GM19328 (cell line): ENCODE results near the gene ASF1A.

ENCODE experiments used
- ATAC-seq: cut with Tn5 transposase; IDR thresholded peaks from one replicate; pipeline ENCODE4 v1.9.1; 2021; ENCODE audit warnings: mild to moderate bottlenecking, moderate library complexity; ENCODE audit not compliant: unreplicated experiment

Gene ASF1A

DNA sequence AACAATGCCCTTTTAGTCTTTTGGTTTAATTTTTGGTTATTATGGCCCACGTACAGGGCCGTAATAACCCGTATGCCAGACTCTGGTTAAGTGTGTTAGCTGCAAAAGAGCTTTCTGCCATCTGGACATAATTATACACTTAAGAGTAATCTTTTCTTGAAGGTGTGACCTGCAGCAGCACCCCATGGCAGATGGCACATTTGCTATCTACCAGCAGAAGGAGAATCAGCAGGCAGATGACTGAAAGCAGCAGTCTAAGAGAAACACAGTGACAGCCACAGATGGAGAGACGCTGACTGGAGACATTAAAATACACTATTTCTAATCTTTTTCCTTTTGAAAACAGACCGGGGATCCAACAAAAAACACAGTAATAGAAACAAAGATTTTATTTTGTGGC, 18.7 kb downstream of the ASF1A start:
- ATAC-seq, result no peak

DNA sequence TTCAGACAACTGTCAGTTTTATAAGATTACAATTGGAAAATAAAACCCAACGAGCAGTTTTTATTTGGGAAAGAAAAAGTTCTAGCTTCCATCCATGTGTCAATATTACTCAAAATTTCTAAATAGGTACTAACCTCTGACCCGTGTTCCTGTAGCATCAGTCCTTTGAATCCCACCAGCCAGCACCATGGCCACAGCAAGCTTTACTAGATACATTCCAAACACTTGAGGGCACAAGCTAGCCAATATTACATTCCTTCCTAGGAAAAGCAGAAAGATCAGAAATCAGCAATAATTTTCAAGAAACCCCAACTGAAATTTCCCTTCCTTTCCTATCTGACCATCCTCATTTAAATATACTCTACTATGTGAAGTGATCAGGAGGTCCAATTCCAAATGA, 19.2 kb downstream of the ASF1A start:
- ATAC-seq, result no peak

DNA sequence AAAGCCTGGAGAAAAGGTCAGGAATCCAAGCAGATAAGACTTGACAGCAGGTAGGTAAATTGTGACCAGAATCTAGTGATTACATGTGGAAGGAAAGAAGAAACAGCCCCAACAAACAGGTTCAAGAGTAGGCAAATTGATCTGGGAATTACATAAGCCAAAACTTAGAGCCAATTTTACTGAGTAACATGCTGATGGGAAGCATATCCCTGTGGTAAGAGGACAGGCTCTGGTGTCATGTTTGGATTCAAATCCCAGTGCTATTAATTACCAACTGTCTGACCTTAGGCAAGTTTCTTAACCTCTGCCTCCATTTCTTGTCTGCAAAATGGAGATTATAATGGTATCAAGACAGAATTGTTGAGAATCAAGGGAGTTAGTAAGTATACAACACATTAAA, 20.6 kb downstream of the ASF1A start:
- no peak for ATAC-seq

DNA sequence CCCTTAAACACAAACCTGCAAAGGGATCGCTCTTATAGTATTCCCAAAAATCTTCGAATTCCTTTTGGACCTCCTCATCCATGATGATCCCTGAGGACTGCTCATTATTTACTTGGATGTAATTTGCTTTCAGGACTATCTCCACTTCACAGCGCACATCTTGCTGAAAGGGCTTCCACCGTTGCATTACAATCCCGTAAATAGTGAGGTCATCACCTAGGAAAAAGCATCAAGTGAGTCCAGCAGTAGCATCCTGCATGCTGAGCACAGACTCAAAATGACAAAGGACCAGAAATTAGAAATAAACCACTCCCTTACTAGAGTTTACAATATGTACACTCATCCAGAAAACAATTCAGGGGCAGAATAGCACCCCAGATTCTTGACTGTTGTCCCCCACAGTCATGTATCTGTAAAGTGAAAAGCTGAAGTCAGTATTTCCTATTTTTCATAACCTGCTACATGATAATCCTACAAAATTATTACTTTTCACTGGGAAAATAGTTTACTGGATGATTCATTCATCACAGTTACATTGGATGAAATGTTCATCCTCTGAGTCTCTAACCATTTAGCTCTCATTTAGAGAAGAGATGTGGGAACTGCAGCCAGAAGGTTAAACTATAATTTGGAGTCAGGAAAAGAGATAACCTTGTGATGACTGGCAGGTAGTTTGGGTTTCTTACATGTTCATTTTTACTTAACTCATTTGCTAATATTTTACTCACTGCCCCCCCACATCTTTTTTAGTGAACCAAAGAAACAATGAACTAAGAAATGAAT, 23.8 kb downstream of the ASF1A start:
- no peak for ATAC-seq

DNA sequence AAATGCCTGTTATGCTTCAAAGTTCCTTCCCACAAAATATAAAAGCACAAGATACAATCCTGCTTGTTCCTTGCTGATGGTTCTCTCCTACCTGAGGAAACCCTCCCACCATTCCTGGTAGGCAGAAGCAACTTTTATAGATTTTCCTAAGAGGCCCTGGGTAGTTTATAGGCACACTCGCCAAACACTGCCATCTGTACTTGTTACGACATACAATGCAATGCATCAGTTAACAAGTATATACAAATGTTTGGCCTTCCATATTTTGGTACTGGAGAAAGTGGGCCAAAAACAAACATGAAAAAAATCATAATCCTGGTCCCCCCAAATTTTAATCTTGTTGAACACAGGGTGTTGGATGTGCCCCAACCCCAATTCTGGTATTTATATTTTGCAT, 24.4 kb downstream of the ASF1A start:
- no peak for ATAC-seq

DNA sequence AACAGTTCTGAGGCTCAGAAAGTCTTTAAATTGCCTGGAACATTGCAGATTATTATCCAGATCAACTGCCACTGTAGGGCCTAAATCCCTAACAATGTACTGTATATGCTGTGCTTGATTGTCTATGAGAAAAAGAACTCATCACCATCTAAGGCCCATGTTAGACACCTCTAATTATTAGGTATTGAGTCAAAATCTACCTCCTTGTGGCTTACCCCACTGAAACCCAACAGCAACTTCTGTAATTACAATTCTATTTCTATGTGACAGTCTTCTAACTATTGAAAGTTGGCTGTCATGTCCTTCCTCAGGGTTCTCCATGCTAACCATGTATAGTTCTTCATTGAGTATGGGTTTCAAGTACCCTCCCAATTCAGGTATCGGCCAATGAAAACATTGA, 27.1 kb downstream of the ASF1A start:
- ATAC-seq, result no peak

DNA sequence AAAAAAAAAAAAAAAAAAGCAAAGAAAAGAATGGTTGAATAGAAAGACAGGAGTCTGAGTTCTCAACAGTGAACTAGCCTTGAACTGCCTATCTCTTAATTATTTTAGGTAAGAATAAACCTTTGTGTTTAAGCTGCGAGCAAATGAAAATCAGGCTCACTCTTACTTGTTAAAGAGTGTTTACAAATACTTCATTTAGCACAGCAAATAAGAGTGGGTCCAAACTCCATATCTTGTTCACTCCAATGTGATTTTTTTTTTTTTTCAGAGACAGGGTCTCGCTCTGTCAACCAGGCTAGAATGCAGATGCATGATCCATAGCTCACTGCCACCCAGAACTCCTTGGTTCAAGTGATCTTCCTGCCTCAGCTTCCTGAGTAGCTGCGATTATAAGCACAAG, 29.1 kb downstream of the ASF1A start:
- no peak for ATAC-seq

DNA sequence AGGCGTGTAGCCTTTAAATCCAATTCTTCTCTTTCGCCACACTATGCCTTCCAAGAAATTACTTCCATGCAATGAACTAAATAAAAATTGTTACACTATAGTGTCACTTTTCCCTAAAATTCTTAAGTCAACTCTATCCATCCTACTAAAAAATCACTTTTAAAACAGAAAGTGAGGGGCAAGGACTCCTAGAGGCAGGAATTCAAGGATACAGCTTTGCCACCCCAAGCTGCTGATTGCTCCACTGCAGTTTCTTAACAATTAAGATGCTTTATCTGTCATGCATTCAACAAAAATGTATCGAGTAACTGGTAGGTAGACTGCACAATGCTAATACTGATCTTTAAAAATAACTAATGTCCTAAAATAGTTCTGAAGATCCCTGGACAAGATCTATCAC, 36.7 kb downstream of the ASF1A start:
- ATAC-seq, result no peak

DNA sequence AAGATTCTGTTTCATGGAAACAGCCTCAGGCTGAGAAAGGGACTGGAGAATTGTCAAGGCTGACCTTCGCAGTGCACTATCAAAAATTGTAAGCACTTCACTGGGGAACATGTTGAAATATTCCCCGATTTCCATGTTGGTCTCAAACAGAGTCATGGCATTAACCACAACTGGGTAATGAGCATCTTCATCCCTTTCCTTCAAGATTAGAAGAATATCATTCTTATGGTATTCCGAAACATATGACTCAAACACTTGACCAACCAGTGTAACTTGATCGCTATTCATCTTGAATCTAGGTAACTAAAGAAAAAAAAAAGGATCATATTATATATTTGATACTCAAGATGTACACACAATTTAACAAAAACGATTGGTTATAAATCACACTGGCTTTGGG, 37.5 kb downstream of the ASF1A start:
- no peak for ATAC-seq

DNA sequence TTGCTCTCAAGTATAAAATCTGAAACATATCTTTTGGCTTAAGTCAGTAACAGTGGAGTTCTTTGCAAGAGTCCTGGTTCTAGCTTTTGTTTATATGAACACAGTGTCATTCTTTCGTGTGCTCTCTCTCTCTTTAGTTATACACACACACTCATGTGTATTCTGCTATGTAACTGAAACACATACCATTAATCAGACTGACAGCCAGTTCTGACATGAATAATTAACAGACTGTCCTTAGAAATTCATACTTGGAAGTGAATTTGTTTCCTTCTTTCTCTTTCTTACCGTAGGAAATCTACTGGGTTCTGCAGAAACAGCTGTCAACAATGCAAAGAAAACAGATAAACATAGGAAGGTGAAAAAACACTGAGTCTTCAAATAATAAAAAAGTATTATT, 38.5 kb downstream of the ASF1A start:
- ATAC-seq, result no peak

DNA sequence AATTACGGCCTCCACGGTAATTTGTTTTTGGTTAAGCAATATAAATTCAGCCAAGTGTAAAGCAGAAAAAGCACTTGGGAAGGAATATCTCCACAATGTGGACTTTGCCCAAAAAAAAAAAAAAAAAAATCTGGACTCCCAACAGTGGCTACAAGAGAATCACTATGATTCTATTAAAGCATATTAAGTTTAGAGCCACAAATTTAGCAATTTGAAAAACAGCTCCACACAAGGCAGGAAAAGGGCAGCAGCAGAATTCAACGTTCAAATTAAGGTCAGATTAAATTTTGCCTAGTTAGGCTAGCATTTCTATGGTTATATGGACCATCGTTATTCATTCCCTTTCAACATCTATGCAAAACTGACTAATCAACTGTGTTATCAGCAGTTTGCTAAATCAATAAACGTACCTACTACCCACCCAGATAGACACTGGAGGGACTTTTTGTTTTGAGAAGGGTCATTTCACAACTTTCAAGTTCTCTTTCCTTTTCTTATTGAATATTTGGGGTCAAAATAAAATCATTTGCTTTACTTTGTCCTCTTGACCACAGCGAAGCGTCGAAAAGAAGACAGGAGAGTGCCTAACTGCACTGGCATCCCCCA, 40.0 kb downstream of the ASF1A start:
- no peak for ATAC-seq

DNA sequence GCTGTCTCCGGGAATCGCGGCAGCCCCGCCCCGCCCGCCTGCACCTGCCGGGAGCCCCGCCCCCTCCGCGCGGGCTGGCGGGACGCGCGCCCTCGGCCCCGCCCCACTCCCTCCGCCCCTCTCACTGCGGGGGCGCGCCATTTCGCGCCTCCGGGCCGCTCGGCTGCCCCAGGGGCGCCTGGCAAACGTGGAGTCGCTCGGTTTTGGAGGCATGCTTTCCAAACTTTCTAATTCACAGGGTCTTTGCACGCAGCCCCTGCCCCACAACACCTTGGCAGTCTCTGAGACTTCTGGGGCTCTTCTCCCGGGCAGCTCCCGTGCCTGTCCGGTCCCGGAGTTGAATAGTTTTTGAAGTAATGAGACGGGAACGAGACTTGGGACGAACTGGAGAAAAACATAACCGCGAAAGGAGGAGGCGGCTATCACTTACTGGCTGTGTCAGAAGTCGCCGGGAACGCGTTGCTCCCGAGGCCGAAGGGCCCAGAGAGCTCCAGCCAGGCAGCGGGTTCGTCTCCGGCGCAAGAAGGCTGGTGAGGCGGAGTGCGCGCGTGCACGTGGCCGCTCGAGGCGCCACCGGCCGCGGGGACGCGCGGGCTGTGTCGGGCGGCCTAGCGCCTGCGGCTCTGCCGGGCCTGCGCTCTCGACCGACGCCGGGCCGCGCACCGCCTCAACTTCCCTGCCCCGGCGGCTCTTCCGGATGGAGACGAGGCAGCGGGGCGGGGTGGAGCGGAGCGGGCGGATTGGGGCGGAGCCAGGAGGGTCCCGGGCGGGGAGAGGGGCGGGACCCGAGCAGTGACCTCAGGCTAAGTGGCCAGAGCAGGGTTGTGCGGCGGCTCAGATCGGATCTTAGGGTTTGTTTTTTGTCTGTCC, 40.7 kb downstream of the ASF1A start, which contains the start of gene MCM9:
TSS of gene MCM9 (minus strand) at position 699 of the 870 bp plus-strand sequence. CDS start 3,436 bp downstream, outside the sequence.
- ATAC-seq, result peak; percentile 95

DNA sequence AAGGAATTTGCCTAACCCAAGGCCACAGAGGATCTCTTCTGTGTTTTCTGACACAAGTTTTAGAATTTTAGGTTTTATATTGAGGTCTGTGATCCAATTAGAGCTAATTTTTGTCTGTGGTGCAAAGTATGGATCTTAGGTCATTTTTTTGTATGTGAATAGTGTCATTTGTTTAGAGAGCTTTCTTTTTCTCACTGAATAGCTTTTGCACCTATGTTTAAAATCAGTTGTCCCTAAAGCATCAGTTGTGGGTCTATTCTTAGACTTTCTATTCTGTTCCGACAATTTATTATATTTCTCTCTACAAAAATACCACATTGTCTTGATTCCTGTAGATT, 41.3 kb downstream of the ASF1A start:
- peak; percentile 1 for ATAC-seq

DNA sequence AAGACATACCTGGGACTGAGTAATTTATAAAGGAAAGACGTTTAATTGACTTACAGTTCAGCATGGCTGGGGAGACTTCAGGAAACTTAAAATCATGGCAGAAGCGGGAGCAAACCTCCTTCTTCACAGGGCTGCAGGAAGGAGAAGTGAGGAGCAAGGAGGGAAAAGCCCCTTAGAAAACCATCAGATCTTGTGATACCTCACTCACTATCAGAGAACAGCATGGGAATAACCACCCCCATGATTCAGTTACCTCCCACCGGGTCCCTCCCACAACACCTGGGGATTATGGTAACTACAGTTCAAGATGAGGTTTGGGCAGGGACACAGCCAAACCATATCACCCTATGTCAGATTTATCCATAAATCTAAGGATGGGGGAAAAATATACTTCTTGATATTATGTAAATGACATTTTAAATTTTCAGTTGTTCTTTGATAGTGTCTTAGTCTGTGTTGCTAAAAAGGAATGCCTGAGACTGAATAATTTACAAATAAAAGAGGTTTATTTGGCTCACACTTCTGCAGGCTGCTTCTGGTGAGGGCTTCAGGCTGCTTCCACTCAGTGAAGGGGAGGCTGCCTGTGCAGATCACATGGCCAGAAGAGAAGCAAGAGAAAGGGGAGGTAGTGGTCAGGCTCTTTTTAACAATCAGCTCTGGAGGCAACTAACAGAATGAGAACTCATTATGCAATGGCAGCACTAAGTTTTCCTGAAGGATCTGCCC, 42.2 kb downstream of the ASF1A start:
- ATAC-seq, result no peak

DNA sequence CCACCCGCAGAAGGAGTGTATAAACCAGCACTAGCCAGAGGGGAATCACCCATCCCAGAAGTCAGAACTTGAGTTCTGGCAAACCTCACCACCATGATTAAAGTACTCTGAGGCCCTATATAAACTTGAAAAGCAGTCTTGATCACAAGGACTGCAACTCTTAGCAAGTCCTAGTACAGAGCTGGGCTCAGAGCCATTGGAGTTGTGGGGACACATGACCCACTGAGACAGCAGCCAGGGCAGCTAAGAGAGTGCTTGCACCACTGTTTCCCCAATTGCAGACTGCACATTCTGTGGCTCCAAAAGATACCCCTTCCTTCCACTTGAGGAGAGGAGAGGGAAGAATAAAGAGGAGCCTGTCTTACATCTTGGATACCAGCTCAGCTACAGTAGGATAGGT, 45.7 kb downstream of the ASF1A start:
- ATAC-seq, result no peak

DNA sequence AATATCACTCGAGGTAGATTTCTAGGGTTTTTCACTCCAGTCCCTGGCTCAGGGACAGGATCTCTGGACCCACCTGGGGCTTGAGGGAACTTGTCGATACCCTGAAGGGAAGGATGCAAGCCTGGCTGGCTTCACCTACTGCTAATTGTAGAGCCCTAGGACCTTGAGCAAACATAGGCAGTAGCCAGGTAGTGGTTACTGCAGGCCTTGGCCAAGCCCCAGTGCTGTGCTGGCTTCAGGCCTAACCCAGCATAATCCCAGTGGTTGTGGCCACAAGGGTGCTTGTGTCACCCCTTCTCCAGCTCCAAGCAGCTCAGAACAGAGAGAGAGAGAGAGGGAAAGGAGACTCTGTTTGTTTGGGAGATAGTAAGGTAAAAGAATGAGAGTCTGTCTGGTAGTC, 46.8 kb downstream of the ASF1A start:
- no peak for ATAC-seq

DNA sequence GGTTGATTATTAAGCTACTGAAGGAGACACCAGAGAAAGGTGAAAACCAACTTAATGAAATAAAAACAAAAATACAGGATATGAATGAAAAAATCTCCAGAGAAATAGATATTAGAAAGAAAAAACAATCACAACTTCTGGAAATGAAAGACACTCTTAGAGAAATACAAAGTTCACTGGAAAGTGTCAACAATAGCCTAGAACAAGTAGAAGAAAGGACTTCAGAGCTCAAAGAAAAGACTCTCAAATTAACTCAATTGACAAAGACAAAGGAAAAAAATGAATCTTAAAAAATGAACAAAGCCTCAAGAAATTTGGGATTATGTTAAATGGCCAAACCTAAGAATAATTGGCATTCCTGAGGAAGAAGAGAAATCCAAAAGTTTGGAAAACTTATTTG, 51.3 kb downstream of the ASF1A start:
- ATAC-seq, result no peak

DNA sequence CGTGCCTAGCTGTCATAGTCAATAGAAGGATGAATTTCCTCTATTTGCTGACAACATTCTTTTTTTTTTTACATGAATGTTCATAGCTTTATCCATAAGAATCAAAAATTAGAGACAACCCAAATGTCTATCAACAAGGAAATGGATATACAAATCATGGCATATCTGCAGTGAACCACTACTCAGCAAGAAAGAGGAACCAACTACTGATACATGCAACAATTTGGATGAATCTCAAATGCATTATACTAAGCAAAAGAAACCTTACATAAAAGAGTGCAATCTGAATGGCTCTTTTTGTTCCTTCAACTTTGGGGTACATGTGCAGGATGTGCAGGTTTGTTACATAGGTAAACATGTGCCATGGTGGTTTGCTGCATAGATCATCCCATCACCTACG, 58.7 kb downstream of the ASF1A start:
- ATAC-seq, result no peak

DNA sequence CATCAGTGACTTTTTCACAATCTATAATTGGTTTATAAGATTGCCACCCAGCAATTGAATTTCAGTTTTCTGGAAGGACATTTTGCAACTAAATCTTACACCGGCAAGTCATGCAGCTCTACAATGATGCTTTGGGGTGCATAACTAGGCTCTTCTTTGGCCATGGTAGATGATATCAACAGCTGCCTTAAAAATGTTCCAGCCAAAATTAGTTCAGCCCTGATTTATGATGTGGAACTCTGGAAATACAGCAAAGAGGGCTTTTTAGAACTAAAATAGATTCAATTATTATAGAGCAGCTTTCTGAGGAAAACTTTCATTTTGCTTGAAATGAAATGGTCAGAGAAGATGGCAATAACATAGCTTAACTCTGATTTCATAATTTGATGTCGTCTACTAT, 59.4 kb downstream of the ASF1A start:
- ATAC-seq, result no peak
